GM18517 (cell line): ENCODE results near the gene TMEM164.

Experiments used
- ATAC-seq: cut with Tn5 transposase; IDR thresholded peaks from one replicate; pipeline ENCODE4 v1.9.1; 2021; ENCODE audit warnings: mild to moderate bottlenecking, moderate library complexity; ENCODE audit not compliant: unreplicated experiment

Gene TMEM164

DNA sequence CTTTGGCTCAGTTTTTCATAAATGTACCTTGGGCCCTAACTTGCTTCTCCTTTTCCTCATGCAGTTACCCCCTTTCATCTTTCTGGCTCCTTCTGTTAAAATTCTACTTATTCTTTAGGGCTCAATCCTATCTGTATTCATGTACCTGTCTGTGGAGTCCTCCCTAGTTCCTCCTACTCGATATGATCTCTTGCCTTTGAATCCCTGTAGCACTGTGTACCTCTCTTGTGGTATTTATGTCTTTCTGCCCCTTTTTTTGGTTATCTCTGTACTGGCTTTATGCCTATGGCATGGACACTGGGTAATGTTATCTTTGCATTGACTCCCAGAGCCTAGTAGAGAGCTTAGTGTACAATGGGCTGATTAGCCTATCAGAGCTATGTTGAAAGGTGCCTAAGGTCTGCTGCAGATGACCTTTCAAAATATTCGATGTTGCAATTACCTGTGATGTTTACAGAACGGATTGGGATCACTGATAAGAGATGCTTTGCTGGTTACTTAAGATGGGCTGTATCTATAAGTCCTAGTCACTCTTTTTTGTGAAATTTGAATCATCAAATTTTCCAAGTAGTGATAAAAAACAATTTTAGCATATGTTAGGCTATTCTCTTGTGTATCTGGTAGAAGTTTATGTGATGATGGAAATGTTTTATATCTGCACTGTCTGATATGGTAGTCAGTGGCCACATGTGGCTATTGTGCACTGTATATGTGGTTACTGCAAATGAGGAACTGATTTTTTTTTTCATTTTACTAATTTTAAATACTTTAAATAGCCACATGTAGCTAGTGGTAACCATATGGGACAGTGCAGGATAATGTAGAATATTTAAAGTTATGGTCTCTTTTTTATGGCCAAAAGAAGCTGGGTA, 33.5 kb downstream of the TMEM164 start:
- no peak for ATAC-seq

DNA sequence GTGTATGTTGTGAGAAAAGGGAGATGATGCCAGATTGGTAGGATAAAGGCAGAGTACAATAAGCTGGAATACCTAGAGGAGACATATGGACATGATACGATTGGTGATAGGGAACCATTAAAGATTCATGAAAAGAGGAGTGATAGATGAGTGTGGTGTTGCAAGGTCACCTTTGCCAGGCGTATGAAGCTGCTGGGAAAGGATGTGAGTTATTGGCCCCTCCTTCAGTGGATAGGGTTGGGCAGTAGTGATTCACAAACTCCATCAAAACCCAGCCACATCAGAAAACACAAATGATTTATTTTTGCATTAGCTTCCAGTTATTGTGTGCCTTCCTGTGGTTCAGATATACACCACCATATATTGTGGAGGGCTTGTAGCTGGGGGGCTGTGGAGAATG, 34.3 kb downstream of the TMEM164 start:
- ATAC-seq = no peak

DNA sequence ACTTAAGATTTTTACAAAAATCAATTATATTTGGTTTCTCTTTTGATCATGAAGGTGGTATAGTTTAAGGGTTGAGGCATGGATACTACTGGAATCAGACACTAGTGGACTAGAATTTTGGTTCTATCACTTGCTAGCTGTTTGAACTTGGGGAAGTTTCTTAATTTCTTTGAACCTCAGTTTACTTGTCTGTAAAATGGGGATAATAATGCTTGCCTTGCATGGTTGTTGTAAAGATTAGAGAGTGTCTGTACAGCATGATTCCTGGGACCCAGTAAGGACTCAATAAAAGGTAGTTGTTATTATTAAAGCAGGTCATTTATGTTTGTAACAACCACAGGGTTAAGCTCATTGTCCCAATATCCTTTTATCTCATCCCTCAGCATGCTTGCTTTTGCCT, 36.0 kb downstream of the TMEM164 start:
- no peak for ATAC-seq

GRCh38 chrX:110041980-110042379, 39.1 kb downstream of the TMEM164 start:
- no peak for ATAC-seq

- ATAC-seq = no peak
Measured at GRCh38 chrX:110042496-110042895, 39.6 kb downstream of the TMEM164 start.

DNA sequence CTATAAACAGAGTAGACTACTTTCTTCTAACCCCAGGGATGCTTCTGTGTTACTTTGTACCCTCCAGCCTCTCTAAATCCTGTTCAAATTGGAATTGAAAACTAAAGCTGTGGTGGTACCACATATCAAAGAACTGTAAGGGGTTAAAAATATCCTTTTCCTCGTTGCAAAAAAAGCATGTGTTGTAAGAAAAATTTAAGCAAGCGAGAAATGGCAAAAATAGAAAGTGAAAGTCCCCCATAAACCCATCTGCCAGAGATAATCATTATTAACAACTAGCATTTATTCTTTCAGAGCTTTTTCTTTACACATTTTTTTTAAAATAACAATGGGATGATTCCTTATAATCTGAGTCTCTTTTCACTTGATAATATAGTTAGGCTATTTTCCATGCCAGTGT, 40.6 kb downstream of the TMEM164 start:
- ATAC-seq = no peak

DNA sequence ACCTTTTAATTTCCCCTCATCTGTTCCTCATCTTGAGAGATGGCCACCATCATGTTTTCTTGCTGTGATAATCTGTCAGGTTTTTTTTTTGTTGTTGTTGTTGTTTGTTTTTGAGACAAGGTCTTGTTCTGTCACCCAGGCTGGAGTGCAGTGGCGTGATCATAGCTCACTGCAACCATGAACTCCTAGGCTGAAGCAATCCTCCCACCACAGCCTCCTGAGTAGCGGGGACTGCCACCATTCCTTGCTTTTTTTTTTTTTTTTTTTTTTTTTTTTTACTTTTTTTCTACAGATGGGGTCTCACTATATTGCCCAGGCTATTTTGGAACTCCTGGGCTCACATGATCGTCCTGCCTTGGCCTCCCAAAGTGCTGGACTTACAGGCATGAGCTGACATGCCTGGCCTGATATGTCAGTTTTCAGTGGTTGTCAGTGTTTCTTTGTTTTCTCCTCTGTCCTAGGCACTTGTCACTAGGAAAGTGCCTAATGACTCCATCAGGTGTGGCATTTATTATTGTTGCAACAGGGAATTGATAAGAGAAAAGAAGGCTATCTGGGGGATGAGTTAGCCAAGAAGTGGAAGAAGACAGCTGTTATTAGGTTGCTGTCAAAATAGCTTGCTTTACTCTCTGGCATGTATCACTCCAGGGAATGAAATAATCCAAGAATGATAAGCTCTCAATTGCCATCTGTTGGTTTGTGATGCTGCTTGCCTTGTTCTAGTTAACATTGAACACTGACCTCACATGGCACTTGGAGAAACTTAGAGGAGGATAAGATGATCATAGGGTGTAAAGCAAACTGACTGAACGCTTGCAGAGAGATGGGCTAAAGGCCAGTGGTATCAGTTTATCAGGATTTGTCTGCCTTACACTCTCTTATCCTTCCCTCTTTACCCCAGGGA, 41.7 kb downstream of the TMEM164 start:
- ATAC-seq = no peak

- no peak for ATAC-seq
Measured at GRCh38 chrX:110045421-110045820, 42.5 kb downstream of the TMEM164 start.

DNA sequence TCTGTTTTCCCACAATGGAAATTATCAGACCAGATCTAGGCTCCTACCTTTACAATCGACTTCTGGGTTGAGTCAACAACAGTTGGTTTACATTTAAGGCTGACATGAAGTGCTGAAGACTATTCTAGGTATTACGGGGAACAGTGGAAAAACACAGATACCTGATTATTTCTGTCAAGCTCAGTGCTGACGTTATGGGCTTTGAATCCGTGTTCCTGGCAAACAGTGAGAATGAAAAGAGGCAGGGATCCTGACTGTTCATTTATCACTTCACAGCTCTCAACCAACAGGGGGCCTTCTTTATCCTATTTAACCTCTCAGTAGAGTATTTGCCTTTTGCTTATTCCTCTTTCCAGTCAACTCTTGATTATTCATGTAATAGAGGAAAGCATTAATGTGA, 43.1 kb downstream of the TMEM164 start:
- no peak for ATAC-seq

DNA sequence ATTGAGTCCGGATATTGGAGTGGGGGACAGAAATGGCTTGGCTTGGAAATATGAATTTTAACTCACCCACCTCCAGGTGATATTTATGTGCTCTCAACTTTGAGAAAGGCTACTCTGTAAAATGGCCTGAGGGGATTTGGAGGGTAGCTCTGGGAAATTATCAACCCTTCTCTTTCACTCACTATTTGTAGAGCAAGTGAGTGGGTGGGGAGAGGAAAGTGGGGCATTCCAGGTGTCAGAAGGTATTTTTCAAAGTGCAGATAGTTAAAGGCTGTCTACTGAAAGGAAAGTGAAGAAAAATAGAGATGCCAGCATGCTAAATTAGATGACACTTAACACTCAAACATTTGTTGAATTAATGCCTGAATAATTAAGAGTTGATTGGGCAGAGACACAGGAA, 44.1 kb downstream of the TMEM164 start:
- ATAC-seq = no peak

GRCh38 chrX:110049096-110049495, 46.2 kb downstream of the TMEM164 start:
- ATAC-seq = no peak

- ATAC-seq = no peak
Measured at GRCh38 chrX:110050386-110050785, 47.5 kb downstream of the TMEM164 start.

- no peak for ATAC-seq
Measured at GRCh38 chrX:110050901-110051300, 48.0 kb downstream of the TMEM164 start.

GRCh38 chrX:110051559-110051958, 48.6 kb downstream of the TMEM164 start:
- no peak for ATAC-seq

- no peak for ATAC-seq
Measured at GRCh38 chrX:110052303-110052702, 49.4 kb downstream of the TMEM164 start.

DNA sequence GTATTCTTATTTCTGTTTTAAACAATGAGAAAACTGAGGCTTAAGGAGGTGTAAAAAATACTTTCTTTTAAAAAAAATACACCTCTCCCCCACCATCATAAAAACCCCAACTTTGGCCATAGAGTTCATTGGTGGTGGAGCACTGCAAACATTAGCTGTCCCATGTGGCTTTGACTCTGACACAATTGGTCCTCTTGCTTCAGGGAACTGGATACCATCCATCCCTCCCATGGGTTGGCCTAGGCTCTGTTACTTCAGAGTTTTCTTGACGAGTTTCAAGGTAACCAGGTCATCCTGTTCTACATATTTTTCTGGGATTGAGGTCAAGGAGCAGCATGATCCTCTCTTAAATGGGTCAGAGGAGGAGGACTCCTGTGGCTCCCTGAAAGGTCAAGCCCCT, 50.5 kb downstream of the TMEM164 start:
- no peak for ATAC-seq

GRCh38 chrX:110055616-110056015, 52.7 kb downstream of the TMEM164 start:
- ATAC-seq = no peak

- no peak for ATAC-seq
Measured at GRCh38 chrX:110056419-110056818, 53.5 kb downstream of the TMEM164 start.

GRCh38 chrX:110059410-110059809, 56.5 kb downstream of the TMEM164 start:
- no peak for ATAC-seq

- ATAC-seq = no peak
Measured at GRCh38 chrX:110060317-110060716, 57.4 kb downstream of the TMEM164 start.

- no peak for ATAC-seq
Measured at GRCh38 chrX:110060846-110061537, 58.1 kb downstream of the TMEM164 start.
